Measurements from ENCODE around the gene CFAP68. TPM values are rescaled to one million over a fixed set of nuclear protein-coding genes. Genes with fewer than 3 reads are reported as not detected.
A peak's percentile ranks its signal among the peaks of the same experiment; 100 is the strongest.

CFAP68 gene
- total and polyA plus RNA-seq, 9 of the 15 experiments (the other 6 are each of a cell fraction or from before 2014, with no cell fraction given): 22.8 to 72.3 (median 52.5) TPM

DNA sequence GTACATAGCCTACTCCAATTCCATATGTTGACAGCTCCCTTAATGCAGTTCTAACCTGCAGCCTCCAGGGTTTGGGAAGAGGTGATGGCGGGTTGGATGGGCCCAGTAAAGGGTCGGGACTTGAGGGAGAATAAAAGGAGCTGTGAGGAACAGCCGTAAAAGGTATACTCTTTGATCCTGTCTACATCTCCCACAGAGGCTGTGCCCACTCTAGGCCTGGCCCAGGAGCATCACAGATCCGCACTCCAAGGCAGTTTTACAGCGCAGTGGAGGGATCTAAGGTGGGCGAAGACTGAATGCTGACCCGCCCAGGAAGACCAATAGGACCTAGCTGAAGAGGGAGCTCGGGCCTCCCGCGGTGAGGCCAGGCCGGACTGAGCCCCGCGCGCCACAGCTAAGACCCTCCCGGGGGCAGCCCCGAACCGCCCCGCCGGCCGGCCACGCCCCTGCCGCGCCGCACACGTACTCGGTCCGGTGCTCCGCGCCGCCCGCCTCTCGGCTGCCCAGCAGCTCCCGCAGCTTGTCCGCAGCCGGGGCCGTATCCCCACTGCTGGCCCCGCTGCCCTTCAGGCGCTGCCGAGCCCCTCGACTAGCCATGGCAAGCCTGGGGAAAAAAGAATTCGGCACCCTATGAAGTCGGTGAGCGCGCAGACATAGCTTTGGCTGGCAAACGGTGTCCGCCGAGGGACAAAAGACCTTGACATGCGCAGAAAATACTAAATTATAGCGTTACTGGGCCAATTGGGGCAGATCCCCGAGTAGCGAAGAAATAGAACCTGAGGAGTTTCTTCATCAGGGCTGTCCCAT is 8.3 kb upstream of the CFAP68 start, which contains the start of gene ALG9 (continued):
- TF ChIP-seq ZNF830 (CRISPR knock-in tag; IDR thresholded peaks at IDR 0.05) (no peak), HNRNPL (IDR thresholded peaks at IDR 0.05; ENCODE audit: low read depth, low read length) (no peak), ZBTB7A (IDR thresholded peaks at IDR 0.05; ENCODE audit: borderline replicate concordance, control insufficient read depth, low read depth, low read length) (peak; percentile 92), ZNF644 (tag; IDR thresholded peaks at IDR 0.05; ENCODE audit: low read depth) (no peak), OTX1 (CRISPR knock-in tag; IDR thresholded peaks at IDR 0.05) (no peak), TAF1 (IDR thresholded peaks at IDR 0.05; ENCODE audit: control insufficient read depth, extremely low read depth, insufficient read depth, low read length, severe bottlenecking) (peak; percentile 22), EWSR1 (IDR thresholded peaks at IDR 0.05; ENCODE audit: borderline replicate concordance, low read depth, partially characterized antibody) (no peak), CTBP1 (IDR thresholded peaks at IDR 0.05; ENCODE audit: borderline replicate concordance) (peak; percentile 57; the same call in 1 of the 2 replicates), WHSC1 (IDR thresholded peaks at IDR 0.05; ENCODE audit: low read length) (no peak), MECOM (CRISPR knock-in tag; IDR thresholded peaks at IDR 0.05) (no peak), ZNF324 (CRISPR knock-in tag; IDR thresholded peaks at IDR 0.05) (no peak), ZFX (CRISPR knock-in tag; IDR thresholded peaks at IDR 0.05) (peak; percentile 69), MXI1 (IDR thresholded peaks at IDR 0.05; ENCODE audit: low read depth, low read length) (0 out of 2 replicates have a peak, but pooled peaks have one; percentile 9), BRD4 (IDR thresholded peaks at IDR 0.05) (no peak), TRIM28 (IDR thresholded peaks at IDR 0.05) (no peak), ELF1 (tag; IDR thresholded peaks at IDR 0.05) (peak; percentile 17; the same call in 1 of the 2 replicates), KDM5B (IDR thresholded peaks at IDR 0.05; ENCODE audit: insufficient replicate concordance, low read depth, low read length) (peak; percentile 67), NRF1 (conservative IDR thresholded peaks at IDR 0.05 in 1 of 2, IDR thresholded peaks at IDR 0.05 in 1 of 2) (peak; percentile 87 to 88), MYC (IDR thresholded peaks at IDR 0.05; ENCODE audit: low read depth, low read length) (peak; percentile 61; the same call in 1 of the 2 replicates), MYC (CRISPR knock-in tag; IDR thresholded peaks at IDR 0.05; ENCODE audit: borderline replicate concordance, low read depth) (no peak), SMARCB1 (IDR thresholded peaks at IDR 0.05; ENCODE audit: insufficient read length, low read depth) (no peak), CBX3 (IDR thresholded peaks at IDR 0.05; ENCODE audit: borderline replicate concordance in 1 of 2, low read length in 2 of 2) (no peak)
- TF ChIP-seq, protein P1, sequence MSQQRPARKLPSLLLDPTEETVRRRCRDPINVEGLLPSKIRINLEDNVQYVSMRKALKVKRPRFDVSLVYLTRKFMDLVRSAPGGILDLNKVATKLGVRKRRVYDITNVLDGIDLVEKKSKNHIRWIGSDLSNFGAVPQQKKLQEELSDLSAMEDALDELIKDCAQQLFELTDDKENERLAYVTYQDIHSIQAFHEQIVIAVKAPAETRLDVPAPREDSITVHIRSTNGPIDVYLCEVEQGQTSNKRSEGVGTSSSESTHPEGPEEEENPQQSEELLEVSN (IDR thresholded peaks at IDR 0.05; ENCODE audit: borderline replicate concordance in 1 of 2, extremely low read depth in 1 of 2, insufficient read depth in 1 of 2, insufficient read length in 1 of 2, low read depth in 1 of 2, low read length in 1 of 2, poor library complexity in 1 of 2, severe bottlenecking in 1 of 2): peak in 1 of 2 experiments; percentile 38
- TF ChIP-seq, protein P2, sequence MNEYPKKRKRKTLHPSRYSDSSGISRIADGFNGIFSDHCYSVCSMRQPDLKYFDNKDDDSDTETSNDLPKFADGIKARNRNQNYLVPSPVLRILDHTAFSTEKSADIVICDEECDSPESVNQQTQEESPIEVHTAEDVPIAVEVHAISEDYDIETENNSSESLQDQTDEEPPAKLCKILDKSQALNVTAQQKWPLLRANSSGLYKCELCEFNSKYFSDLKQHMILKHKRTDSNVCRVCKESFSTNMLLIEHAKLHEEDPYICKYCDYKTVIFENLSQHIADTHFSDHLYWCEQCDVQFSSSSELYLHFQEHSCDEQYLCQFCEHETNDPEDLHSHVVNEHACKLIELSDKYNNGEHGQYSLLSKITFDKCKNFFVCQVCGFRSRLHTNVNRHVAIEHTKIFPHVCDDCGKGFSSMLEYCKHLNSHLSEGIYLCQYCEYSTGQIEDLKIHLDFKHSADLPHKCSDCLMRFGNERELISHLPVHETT (CRISPR knock-in tag; conservative IDR thresholded peaks at IDR 0.05 in 1 of 2, IDR thresholded peaks at IDR 0.05 in 1 of 2): peak in 1 of 2 experiments; percentile 66; a peak in 2 of 4 replicates
- TF ChIP-seq, protein P3, sequence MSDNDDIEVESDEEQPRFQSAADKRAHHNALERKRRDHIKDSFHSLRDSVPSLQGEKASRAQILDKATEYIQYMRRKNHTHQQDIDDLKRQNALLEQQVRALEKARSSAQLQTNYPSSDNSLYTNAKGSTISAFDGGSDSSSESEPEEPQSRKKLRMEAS (CRISPR knock-in tag; IDR thresholded peaks at IDR 0.05): peak; percentile 53
